Keratinocyte (primary cell): Measurements from ENCODE around the gene RAB8B. TPM values are rescaled to one million over a fixed set of nuclear protein-coding genes. Genes with fewer than 3 reads are reported as not detected.

Experiments
- DNase-seq: peaks from one replicate; pipeline ENCODE4 v3.0.0-alpha.2; 2011; ENCODE audit warnings: low read depth, missing footprints, low spot score
- FAIRE-seq: peaks from 2 replicates; lab custom pipeline; 2011; peaks lifted over from hg19 to GRCh38; lab: Jason Lieb, UNC
- H2AFZ ChIP-seq: 2 replicates; pipeline ENCODE4 v1.6.0; 2012; ENCODE audit warnings: low read length, control low read depth, inconsistent platforms; ENCODE audit not compliant: control insufficient read depth
- H3K27ac ChIP-seq: 2 replicates; pipeline ENCODE4 v1.5.1; 2011; ENCODE audit warnings: low read length; ENCODE audit not compliant: control insufficient read depth, insufficient read depth
- H3K27me3 ChIP-seq: 3 replicates; pipeline ENCODE4 v1.6.0; 2011; ENCODE audit warnings: low read length; ENCODE audit not compliant: control insufficient read depth, insufficient read depth; ENCODE audit errors: extremely low read depth
- H3K36me3 ChIP-seq, 2 experiments: 2 replicates in 1 of 2; 3 replicates in 1 of 2; pipeline ENCODE4 v1.5.1; 2011; ENCODE audit warnings: low read length in 2 of 2, mild to moderate bottlenecking in 1 of 2; ENCODE audit not compliant: control insufficient read depth in 2 of 2, insufficient read depth in 2 of 2; ENCODE audit errors: extremely low read depth in 1 of 2
- H3K4me1 ChIP-seq: 3 replicates; pipeline ENCODE4 v1.5.1; 2011; ENCODE audit warnings: low read length; ENCODE audit not compliant: control insufficient read depth, insufficient read depth; ENCODE audit errors: extremely low read depth
- H3K4me2 ChIP-seq: 3 replicates; pipeline ENCODE4 v1.6.0; 2011; ENCODE audit warnings: low read depth, low read length; ENCODE audit not compliant: control insufficient read depth, insufficient read depth; ENCODE audit errors: extremely low read depth
- H3K4me3 ChIP-seq, 3 experiments: fragments of 200-600 bp in 1 of 3; sonication (generic) in 1 of 3; 2 replicates in 2 of 3; 3 replicates in 1 of 3; pipeline ENCODE4 v1.5.1; 2011 to 2016; ENCODE audit warnings: low read length in 3 of 3, mild to moderate bottlenecking in 3 of 3, control low read depth in 2 of 3, inconsistent platforms in 1 of 3, low read depth in 1 of 3, mixed read lengths in 1 of 3, mixed run types in 1 of 3, moderate library complexity in 1 of 3; ENCODE audit not compliant: control insufficient read depth in 2 of 3, insufficient read depth in 2 of 3; ENCODE audit errors: extremely low read depth in 1 of 3
- H3K79me2 ChIP-seq: 2 replicates; pipeline ENCODE4 v1.6.0; 2012; ENCODE audit warnings: low read length; ENCODE audit not compliant: control insufficient read depth, insufficient read depth
- H3K9ac ChIP-seq: 3 replicates; pipeline ENCODE4 v1.6.0; 2011; ENCODE audit warnings: low read length; ENCODE audit not compliant: control insufficient read depth, insufficient read depth; ENCODE audit errors: extremely low read depth
- H3K9me1 ChIP-seq: 3 replicates; pipeline ENCODE4 v1.6.0; 2011; ENCODE audit warnings: low read length; ENCODE audit not compliant: control insufficient read depth, insufficient read depth; ENCODE audit errors: extremely low read depth
- H3K9me3 ChIP-seq: 2 replicates; pipeline ENCODE4 v1.5.1; 2012; ENCODE audit warnings: low read depth, low read length; ENCODE audit not compliant: control insufficient read depth
- H4K20me1 ChIP-seq: 3 replicates; pipeline ENCODE4 v1.6.0; 2011; ENCODE audit warnings: low read length; ENCODE audit not compliant: control insufficient read depth, insufficient read depth; ENCODE audit errors: extremely low read depth
- CTCF ChIP-seq, 3 experiments: IDR thresholded peaks in 1 of 3; conservative IDR thresholded peaks in 1 of 3; optimal IDR thresholded peaks in 1 of 3; 2 replicates in 2 of 3; 3 replicates in 1 of 3; pipeline versions ENCODE3 to v1.5.1; 2011; ENCODE audit warnings: low read length in 3 of 3, mild to moderate bottlenecking in 3 of 3, moderate library complexity in 2 of 3, control low read depth in 1 of 3, inconsistent platforms in 1 of 3; ENCODE audit not compliant: insufficient read depth in 2 of 3; ENCODE audit errors: extremely low read depth in 1 of 3
- EZH2 ChIP-seq: IDR thresholded peaks from one replicate; pipeline ENCODE4 v1.6.1; 2012; ENCODE audit warnings: inconsistent platforms, mild to moderate bottlenecking, low read length, moderate library complexity
- dilution Hi-C: fragments of 300-500 bp; cut with MboI; formaldehyde crosslinking; loops from one replicate; pipeline ENCODE4 v1.7.0; 2020; ENCODE audit warnings: low sequenced_read_pairs; ENCODE audit not compliant: extremely low pct_ligation_motif_present
- polyA plus RNA-seq, 5 experiments: library from polyadenylated mRNA; depleted of rRNA in 3 of 5; stranded (reverse) in 3 of 5; stranded (forward) in 1 of 5; unstranded in 1 of 5; fragments of >200 nt; gene quantifications; 1 replicate in 1 of 5; 2 replicates in 3 of 5; 3 replicates in 1 of 5; pipeline versions ENCODE4 v1.2.1 to v1.2.3, GENCODE V29; 2011 to 2012; ENCODE audit warnings: missing spikeins in 2 of 5, low read depth in 1 of 5, low replicate concordance in 1 of 5

RAB8B gene
- polyA plus RNA-seq, 1 donor (not counting 4 experiments of a cell fraction or from before 2014, with no cell fraction given): 31.2 TPM

- H3K79me2 ChIP-seq: peaks cover 5% of the 10 kb centered on the region
- no peak overlapping the region for H3K27ac ChIP-seq
- no peak for TF ChIP-seq CTCF (optimal IDR thresholded peaks at IDR 0.05 in 1 of 3, IDR thresholded peaks at IDR 0.05 in 1 of 3, conservative IDR thresholded peaks at IDR 0.05 in 1 of 3; ENCODE audit: extremely low read depth in 1 of 3, insufficient read depth in 2 of 3, low read length in 3 of 3)
- TF ChIP-seq EZH2: no peak
- no peaks in the 10 kb centered on the region for H3K27me3 ChIP-seq
- peaks cover 10% of the 10 kb centered on the region for H3K4me1 ChIP-seq
- no peak overlapping the region for H3K4me3 ChIP-seq
- DNase-seq: no peak
- peaks cover 0 to 3% of the 10 kb centered on the region in 2 experiments for H3K36me3 ChIP-seq
- no peaks in the 10 kb centered on the region for H3K9me1 ChIP-seq
- dilution Hi-C loops: no loop called here
- no peaks in the 10 kb centered on the region for H3K9me3 ChIP-seq
- H3K9ac ChIP-seq: no peak overlapping the region
- FAIRE-seq: no peak
- no peak overlapping the region for H2AFZ ChIP-seq
- H3K4me2 ChIP-seq: no peak overlapping the region
- no peaks in the 10 kb centered on the region for H4K20me1 ChIP-seq
These were observed 36.0 kb downstream of the RAB8B start for GRCh38 chr15:63225381-63225780.

DNA sequence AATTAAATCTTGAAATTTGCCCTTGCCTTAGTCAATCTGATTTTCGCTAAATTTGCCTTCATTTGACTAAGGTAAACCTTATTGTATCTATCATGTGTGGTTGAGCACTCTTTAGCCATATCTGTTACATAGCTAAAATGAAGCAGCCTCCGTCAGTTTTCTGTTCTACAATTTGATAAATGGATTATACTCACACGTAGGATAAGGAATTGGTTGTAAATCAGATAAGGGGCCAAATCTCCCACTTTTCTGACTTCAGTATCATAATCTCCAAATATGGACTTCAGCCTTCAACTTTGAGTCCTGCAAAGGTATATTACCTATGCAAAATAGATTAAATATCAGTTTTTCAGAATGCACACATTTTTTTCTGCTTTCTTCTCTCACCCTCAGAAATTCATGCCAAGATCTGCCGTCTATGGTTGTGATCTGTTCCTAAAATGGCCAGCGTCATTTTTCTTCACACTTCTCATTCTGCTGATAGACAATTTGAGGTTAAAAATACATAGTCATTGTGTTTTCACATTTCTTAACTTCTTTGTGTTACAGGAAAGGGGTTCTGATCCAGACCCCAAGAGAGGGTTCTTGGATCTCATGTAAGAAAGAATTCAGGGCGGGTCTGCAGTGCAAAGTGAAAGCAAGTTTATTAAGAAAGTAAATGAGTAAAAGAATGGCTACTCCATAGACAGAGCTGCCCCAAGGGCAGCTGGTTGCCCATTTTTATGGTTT lies 36.9 kb downstream of the RAB8B start:
- TF ChIP-seq CTCF (optimal IDR thresholded peaks at IDR 0.05 in 1 of 3, IDR thresholded peaks at IDR 0.05 in 1 of 3, conservative IDR thresholded peaks at IDR 0.05 in 1 of 3; ENCODE audit: extremely low read depth in 1 of 3, insufficient read depth in 2 of 3, low read length in 3 of 3) (no peak), EZH2 (no peak)
- no peak overlapping the region for H3K27ac ChIP-seq
- H3K79me2 ChIP-seq: peaks cover 5% of the 10 kb centered on the region
- H3K27me3 ChIP-seq: no peaks in the 10 kb centered on the region
- H3K4me1 ChIP-seq: peaks cover 6% of the 10 kb centered on the region
- peaks cover 0 to 3% of the 10 kb centered on the region in 2 experiments for H3K36me3 ChIP-seq
- no peak overlapping the region for H3K9ac ChIP-seq
- no peaks in the 10 kb centered on the region for H4K20me1 ChIP-seq
- no peaks in the 10 kb centered on the region for H3K9me3 ChIP-seq
- H3K9me1 ChIP-seq: no peaks in the 10 kb centered on the region
- dilution Hi-C loops: no loop called here
- H3K4me2 ChIP-seq: no peak overlapping the region
- DNase-seq: no peak
- no peak overlapping the region for H2AFZ ChIP-seq
- H3K4me3 ChIP-seq: no peak overlapping the region
- no peak for FAIRE-seq
